Measurements from ENCODE around the gene TKT. TPM values are rescaled to one million over a fixed set of nuclear protein-coding genes. Genes with fewer than 3 reads are reported as not detected.
"Not testable (repeated sequence)": the region's sequence is repeated elsewhere in the genome, so short reads cannot be mapped to it uniquely, and the experiment has no call there.

The TKT gene
- polyA plus RNA-seq: 100 to 1,000 TPM in 2 of 4 donors, 10 to 100 TPM in 2; 58.8 to 407 (median 128) TPM
- long read RNA-seq, donor 1: 0 reads
- long read RNA-seq, donor 2, transcript TKT-208 (14 exons, 3,010 nt): major isoform, 14 of 31 reads
- long read RNA-seq, donor 2, partial matches to known transcripts: 14 of 31 reads
- long read RNA-seq, donor 2, other reads (novel, unspliced or antisense): 0 of 31 reads
- long read RNA-seq, donor 3, full-length matches to known transcripts: 18 of 90 reads
- long read RNA-seq, donor 3, partial matches to known transcripts: 72 of 90 reads
- long read RNA-seq, donor 3, other reads (novel, unspliced or antisense): 0 of 90 reads
- long read RNA-seq, donor 4: 0 reads
- long read RNA-seq, donor 5, full-length matches to known transcripts: 9 of 26 reads
- long read RNA-seq, donor 5, partial matches to known transcripts: 17 of 26 reads
- long read RNA-seq, donor 5, other reads (novel, unspliced or antisense): 0 of 26 reads
- long read RNA-seq, donor 6, full-length matches to known transcripts: 35 of 107 reads
- long read RNA-seq, donor 6, partial matches to known transcripts: 72 of 107 reads
- long read RNA-seq, donor 6, other reads (novel, unspliced or antisense): 0 of 107 reads
- long read RNA-seq, donor 7: 0 reads
- long read RNA-seq, donor 8, partial matches to known transcripts: 0 of 2 reads
- long read RNA-seq, donor 8, other reads (novel, unspliced or antisense): 0 of 2 reads
- long read RNA-seq, donor 9, transcript TKT-208 (14 exons, 3,010 nt): major isoform, 11 of 18 reads
- long read RNA-seq, donor 9, partial matches to known transcripts: 6 of 18 reads
- long read RNA-seq, donor 9, other reads (novel, unspliced or antisense): 0 of 18 reads
- long read RNA-seq, donor 10, transcript TKT-208 (14 exons, 3,010 nt): major isoform, 15 of 52 reads
- long read RNA-seq, donor 10, partial matches to known transcripts: 31 of 52 reads
- long read RNA-seq, donor 10, other reads (novel, unspliced or antisense): 0 of 52 reads

- H3K27ac ChIP-seq (ENCODE audit: low read depth in 1 of 3, low read length in 2 of 3): peak within 1 kb of the TSS; percentile 74 to 94 (median 84)
- FAIRE-seq (no peak), DNase-seq (peak; percentile 91)
- H3K36me3 ChIP-seq (ENCODE audit: control insufficient read depth in 3 of 3, insufficient read depth in 2 of 3, low read depth in 1 of 3, low read length in 3 of 3): peaks cover 0 to 10% (median 0%) of the 10 kb centered on the region in 3 donors
- peaks cover 3 to 17% (median 17%) of the 10 kb centered on the region in 3 donors for H3K4me1 ChIP-seq (ENCODE audit: control insufficient read depth in 3 of 3, insufficient read depth in 2 of 3, low read depth in 1 of 3, low read length in 2 of 3)
- WGBS, 3 donors: 13 to 21% (median 16%) methylated on average over 37 to 65 of the region's 66 CpGs
- no peaks in the 10 kb centered on the region for H3K27me3 ChIP-seq (ENCODE audit: control insufficient read depth in 3 of 3, insufficient read depth in 3 of 3, low read length in 3 of 3)
- peak within 1 kb of the TSS; percentile 73 to 96 (median 82) for H3K4me3 ChIP-seq (ENCODE audit: low read depth in 1 of 3, low read length in 3 of 3)
- H3K9me3 ChIP-seq (ENCODE audit: control insufficient read depth in 2 of 2, insufficient read depth in 1 of 2, low read depth in 1 of 2, low read length in 1 of 2): no peaks in the 10 kb centered on the region
Observed at GRCh38 chr3:53255775-53256703, at the start of gene TKT. TKT (minus strand) TSS chr3:53256022; CDS start chr3:53255942, 80 bp downstream.

DNA sequence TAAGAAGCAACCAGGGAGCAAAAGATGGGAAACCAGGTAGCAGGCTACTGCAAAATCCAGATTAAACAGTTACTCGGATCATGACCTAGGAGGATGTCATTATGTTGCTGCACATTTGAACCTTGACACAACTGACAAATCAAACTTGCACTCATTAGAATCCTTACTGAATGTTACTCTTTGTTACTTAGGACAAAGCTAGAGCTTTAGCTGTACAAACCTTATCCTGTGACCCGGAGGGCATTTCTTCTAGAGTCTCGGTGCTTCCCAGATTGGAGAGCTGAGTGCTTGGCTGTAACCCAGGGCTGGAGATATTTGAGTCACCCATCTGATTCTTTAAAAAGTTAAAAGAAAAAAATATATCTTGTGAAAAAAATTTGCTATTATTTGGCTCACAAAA lies 48.1 kb upstream of the TKT start:
- FAIRE-seq: no peak

GRCh38 chr3:53303549-53303948 lies 47.7 kb upstream of the TKT start:
- Histone ChIP-seq H3K4me3 (ENCODE audit: low read depth in 1 of 3, low read length in 3 of 3) (no peak overlapping the region), H3K4me1 (ENCODE audit: control insufficient read depth in 3 of 3, insufficient read depth in 2 of 3, low read depth in 1 of 3, low read length in 2 of 3) (no peaks in the 10 kb centered on the region), H3K27me3 (ENCODE audit: control insufficient read depth in 3 of 3, insufficient read depth in 3 of 3, low read length in 3 of 3) (no peaks in the 10 kb centered on the region), H3K36me3 (ENCODE audit: control insufficient read depth in 3 of 3, insufficient read depth in 2 of 3, low read depth in 1 of 3, low read length in 3 of 3) (peaks cover 6 to 40% (median 10%) of the 10 kb centered on the region in 3 donors), H3K27ac (ENCODE audit: low read depth in 1 of 3, low read length in 2 of 3) (no peak overlapping the region), H3K9me3 (ENCODE audit: control insufficient read depth in 2 of 2, insufficient read depth in 1 of 2, low read depth in 1 of 2, low read length in 1 of 2) (no peaks in the 10 kb centered on the region)
- WGBS, 3 donors: 80 to 90% (median 85%) methylated on average over 3 of the region's 3 CpGs
- FAIRE-seq (no peak), DNase-seq (no peak)

More for the DNA sequence above, 48.1 kb upstream of the TKT start:
- 55 to 74% (median 60%) methylated on average over 3 of the region's 3 CpGs for WGBS, 3 donors
- Histone ChIP-seq H3K36me3 (ENCODE audit: control insufficient read depth in 3 of 3, insufficient read depth in 2 of 3, low read depth in 1 of 3, low read length in 3 of 3) (peaks cover 6 to 44% (median 10%) of the 10 kb centered on the region in 3 donors), H3K27me3 (ENCODE audit: control insufficient read depth in 3 of 3, insufficient read depth in 3 of 3, low read length in 3 of 3) (no peaks in the 10 kb centered on the region), H3K4me1 (ENCODE audit: control insufficient read depth in 3 of 3, insufficient read depth in 2 of 3, low read depth in 1 of 3, low read length in 2 of 3) (no peaks in the 10 kb centered on the region), H3K27ac (ENCODE audit: low read depth in 1 of 3, low read length in 2 of 3) (no peak overlapping the region), H3K4me3 (ENCODE audit: low read depth in 1 of 3, low read length in 3 of 3) (no peak overlapping the region), H3K9me3 (ENCODE audit: control insufficient read depth in 2 of 2, insufficient read depth in 1 of 2, low read depth in 1 of 2, low read length in 1 of 2) (no peaks in the 10 kb centered on the region)
- no peak for DNase-seq

- WGBS, 3 donors: 82 to 88% (median 84%) methylated on average over 3 of the region's 3 CpGs
- Histone ChIP-seq H3K9me3 (ENCODE audit: control insufficient read depth in 2 of 2, insufficient read depth in 1 of 2, low read depth in 1 of 2, low read length in 1 of 2) (no peaks in the 10 kb centered on the region), H3K27ac (ENCODE audit: low read depth in 1 of 3, low read length in 2 of 3) (no peak overlapping the region), H3K4me1 (ENCODE audit: control insufficient read depth in 3 of 3, insufficient read depth in 2 of 3, low read depth in 1 of 3, low read length in 2 of 3) (no peaks in the 10 kb centered on the region), H3K27me3 (ENCODE audit: control insufficient read depth in 3 of 3, insufficient read depth in 3 of 3, low read length in 3 of 3) (no peaks in the 10 kb centered on the region), H3K4me3 (ENCODE audit: low read depth in 1 of 3, low read length in 3 of 3) (no peak overlapping the region), H3K36me3 (ENCODE audit: control insufficient read depth in 3 of 3, insufficient read depth in 2 of 3, low read depth in 1 of 3, low read length in 3 of 3) (peaks cover 7 to 38% (median 13%) of the 10 kb centered on the region in 3 donors)
- DNase-seq: no peak
- no peak for FAIRE-seq
Observed at GRCh38 chr3:53300826-53301225, 45.0 kb upstream of the TKT start.

DNA sequence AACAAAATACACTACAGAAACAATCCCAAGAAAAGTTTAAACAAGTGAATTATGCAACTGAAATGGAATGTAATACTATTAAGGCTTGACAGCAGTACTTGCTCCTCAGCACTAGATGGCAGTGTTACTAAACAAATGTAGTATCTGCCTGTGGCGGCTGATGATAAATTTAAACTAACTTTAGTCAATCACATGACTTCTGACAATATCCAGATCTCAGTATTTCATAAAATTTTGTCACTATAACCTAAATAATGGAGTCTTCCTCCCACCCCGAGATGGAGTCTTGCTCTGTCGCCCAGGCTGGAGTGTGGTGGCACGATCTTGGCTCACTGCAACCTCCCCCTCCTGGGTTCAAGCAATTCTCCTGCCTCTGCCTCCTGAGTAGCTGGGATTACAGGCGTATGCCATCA lies 43.8 kb upstream of the TKT start:
- not testable (repeated sequence) for H3K4me1 ChIP-seq (ENCODE audit: control insufficient read depth in 3 of 3, insufficient read depth in 2 of 3, low read depth in 1 of 3, low read length in 2 of 3); H3K27ac ChIP-seq (ENCODE audit: low read depth in 1 of 3, low read length in 2 of 3); H3K27me3 ChIP-seq (ENCODE audit: control insufficient read depth in 3 of 3, insufficient read depth in 3 of 3, low read length in 3 of 3); FAIRE-seq; H3K4me3 ChIP-seq (ENCODE audit: low read depth in 1 of 3, low read length in 3 of 3); H3K9me3 ChIP-seq (ENCODE audit: control insufficient read depth in 2 of 2, insufficient read depth in 1 of 2, low read depth in 1 of 2, low read length in 1 of 2)
- WGBS, 3 donors: 45 to 58% (median 52%) methylated on average over 5 of the region's 5 CpGs
- peak; percentile 49 to 51 for DNase-seq
- H3K36me3 ChIP-seq (ENCODE audit: control insufficient read depth in 3 of 3, insufficient read depth in 2 of 3, low read depth in 1 of 3, low read length in 3 of 3): peaks cover 7 to 37% (median 13%) of the 10 kb centered on the region in 3 donors

- H3K4me3 ChIP-seq (ENCODE audit: low read depth in 1 of 3, low read length in 3 of 3): no peak overlapping the region
- no peaks in the 10 kb centered on the region for H3K27me3 ChIP-seq (ENCODE audit: control insufficient read depth in 3 of 3, insufficient read depth in 3 of 3, low read length in 3 of 3)
- H3K36me3 ChIP-seq (ENCODE audit: control insufficient read depth in 3 of 3, insufficient read depth in 2 of 3, low read depth in 1 of 3, low read length in 3 of 3): peaks cover 3 to 30% (median 11%) of the 10 kb centered on the region in 3 donors
- no peaks in the 10 kb centered on the region for H3K9me3 ChIP-seq (ENCODE audit: control insufficient read depth in 2 of 2, insufficient read depth in 1 of 2, low read depth in 1 of 2, low read length in 1 of 2)
- no peak overlapping the region for H3K27ac ChIP-seq (ENCODE audit: low read depth in 1 of 3, low read length in 2 of 3)
- 95 to 100% (median 97%) methylated on average over 1 of the region's 1 CpG for WGBS, 3 donors
- FAIRE-seq (no peak), DNase-seq (no peak)
- no peaks in the 10 kb centered on the region for H3K4me1 ChIP-seq (ENCODE audit: control insufficient read depth in 3 of 3, insufficient read depth in 2 of 3, low read depth in 1 of 3, low read length in 2 of 3)
Observed at GRCh38 chr3:53295410-53295809, 39.6 kb upstream of the TKT start.

DNA sequence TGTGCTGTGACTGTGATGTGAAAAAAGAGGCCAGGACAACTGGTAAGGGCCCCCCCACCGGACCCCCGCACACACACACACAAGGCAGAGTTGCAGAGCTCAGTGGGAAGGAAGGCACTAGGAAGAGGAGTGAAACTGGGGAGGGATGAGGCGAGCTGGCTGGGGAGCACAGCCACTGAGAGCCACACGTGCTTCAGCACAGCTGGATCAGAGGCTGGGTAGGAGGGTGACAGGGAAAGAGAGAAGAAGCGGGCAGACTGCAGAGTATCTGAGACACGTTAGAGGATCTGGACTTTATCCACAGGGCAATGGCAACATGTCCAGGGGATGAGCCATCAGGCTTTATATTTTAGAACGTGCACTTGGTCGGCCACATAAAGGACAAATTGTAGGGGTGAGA lies 38.0 kb upstream of the TKT start:
- peaks cover 3 to 37% (median 11%) of the 10 kb centered on the region in 3 donors for H3K36me3 ChIP-seq (ENCODE audit: control insufficient read depth in 3 of 3, insufficient read depth in 2 of 3, low read depth in 1 of 3, low read length in 3 of 3)
- DNase-seq (no peak), FAIRE-seq (no peak)
- H3K27ac ChIP-seq (ENCODE audit: low read depth in 1 of 3, low read length in 2 of 3): no peak overlapping the region
- no peak overlapping the region for H3K4me3 ChIP-seq (ENCODE audit: low read depth in 1 of 3, low read length in 3 of 3)
- 87 to 90% (median 89%) methylated on average over 7 to 8 of the region's 8 CpGs for WGBS, 3 donors
- H3K4me1 ChIP-seq (ENCODE audit: control insufficient read depth in 3 of 3, insufficient read depth in 2 of 3, low read depth in 1 of 3, low read length in 2 of 3): no peaks in the 10 kb centered on the region
- H3K9me3 ChIP-seq (ENCODE audit: control insufficient read depth in 2 of 2, insufficient read depth in 1 of 2, low read depth in 1 of 2, low read length in 1 of 2): no peaks in the 10 kb centered on the region
- H3K27me3 ChIP-seq (ENCODE audit: control insufficient read depth in 3 of 3, insufficient read depth in 3 of 3, low read length in 3 of 3): no peaks in the 10 kb centered on the region
